Nucleus accumbens (tissue), 56 donors: ENCODE measurements around the gene MINDY4B.

Experiments
- DNase-seq, 56 donors: peaks; one replicate each; lab custom pipeline; 2025; lab: John Stamatoyannopoulos, UW

The MINDY4B gene

GRCh38 chr3:150905339-150905738, at the start of gene MINDY4B:
TSS of gene MINDY4B (minus strand) at chr3:150905439. CDS start at chr3:150905439, 0 bp downstream.
- DNase-seq: no peak

GRCh38 chr3:150951923-150952322, 46.7 kb upstream of the MINDY4B start:
- DNase-seq: no peak

GRCh38 chr3:150945226-150946032, 40.2 kb upstream of the MINDY4B start:
- no peak for DNase-seq

DNA sequence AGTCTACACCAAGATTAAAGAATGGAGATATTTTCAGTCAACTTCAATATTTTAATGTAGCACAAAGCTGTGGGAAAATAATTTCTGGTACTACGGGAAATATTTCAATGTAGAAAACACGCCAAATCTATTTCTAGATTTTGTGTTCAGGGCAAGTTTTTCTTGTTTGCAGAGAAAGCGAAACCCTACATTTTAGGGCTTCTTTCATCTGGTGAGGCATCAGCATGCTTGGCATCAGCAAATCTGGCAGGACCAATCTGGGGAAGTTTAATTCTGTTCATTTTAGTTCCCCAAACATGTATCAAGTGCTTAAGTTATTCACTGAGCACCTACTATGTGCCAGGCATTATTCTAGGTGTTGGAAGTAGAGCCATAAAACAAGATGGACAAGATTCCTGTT, 37.0 kb upstream of the MINDY4B start:
- no peak for DNase-seq

DNA sequence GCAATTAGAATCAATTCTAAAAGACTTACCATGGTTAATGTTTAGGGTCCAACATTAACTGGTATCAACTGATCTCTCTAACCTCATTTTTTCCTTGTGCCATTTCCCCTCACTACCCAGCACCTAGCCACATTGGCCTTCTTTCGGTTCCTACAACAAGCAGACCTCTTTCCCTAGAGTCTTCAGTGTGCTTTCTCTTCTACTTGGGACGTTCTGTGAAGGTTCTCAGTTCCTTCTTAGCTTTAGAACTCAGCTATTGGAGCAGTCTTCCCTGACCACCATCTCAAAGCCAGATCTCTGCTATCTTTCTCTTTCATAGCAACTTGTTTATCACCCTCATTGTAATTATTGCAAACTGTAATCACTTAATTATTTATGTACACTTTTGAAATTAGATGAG, 31.5 kb upstream of the MINDY4B start:
- no peak for DNase-seq

DNA sequence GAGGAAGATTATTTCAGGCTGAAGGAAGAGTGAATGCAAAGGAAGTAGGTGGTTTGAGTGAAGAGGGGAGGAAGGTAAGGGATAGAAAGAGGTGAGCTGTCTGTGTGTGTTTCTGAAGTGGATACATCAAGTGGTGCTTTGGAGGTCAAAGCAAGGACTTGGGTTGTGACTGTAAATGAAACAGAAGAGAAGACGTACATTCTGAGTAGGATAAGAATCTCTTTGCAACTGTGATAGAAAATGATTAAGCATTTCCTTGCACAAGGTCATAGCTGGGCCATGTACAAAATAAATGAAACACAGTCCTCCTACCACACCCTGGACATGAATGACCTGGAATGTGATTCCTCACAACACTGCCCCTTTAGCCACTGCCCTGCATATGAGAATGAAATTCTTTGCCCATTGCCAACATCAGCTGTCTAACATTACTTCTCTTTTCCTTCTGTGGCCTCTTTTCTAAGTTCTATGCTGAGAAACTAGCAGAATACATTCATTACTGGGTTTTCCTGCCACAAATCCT, 28.3 kb upstream of the MINDY4B start:
- DNase-seq: no peak

DNA sequence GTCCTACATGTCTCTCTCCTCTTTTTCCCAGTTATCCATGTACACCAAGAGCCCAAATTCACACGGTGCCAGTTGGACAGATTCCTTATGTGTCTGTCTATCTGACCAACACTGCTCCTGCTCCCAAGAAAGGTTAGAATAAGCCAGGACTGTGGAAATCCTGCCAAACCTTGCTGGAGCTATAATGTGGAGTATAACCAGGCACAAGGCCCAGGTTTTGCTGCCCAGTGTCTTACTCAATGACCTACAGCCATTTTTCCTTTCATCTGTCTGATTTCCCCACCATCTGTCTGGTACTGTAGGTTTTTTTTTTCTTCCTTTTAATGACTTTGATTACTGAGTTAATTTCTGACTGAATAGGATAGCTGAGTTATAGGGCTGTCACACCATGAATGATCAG, 26.5 kb upstream of the MINDY4B start:
- no peak for DNase-seq

DNA sequence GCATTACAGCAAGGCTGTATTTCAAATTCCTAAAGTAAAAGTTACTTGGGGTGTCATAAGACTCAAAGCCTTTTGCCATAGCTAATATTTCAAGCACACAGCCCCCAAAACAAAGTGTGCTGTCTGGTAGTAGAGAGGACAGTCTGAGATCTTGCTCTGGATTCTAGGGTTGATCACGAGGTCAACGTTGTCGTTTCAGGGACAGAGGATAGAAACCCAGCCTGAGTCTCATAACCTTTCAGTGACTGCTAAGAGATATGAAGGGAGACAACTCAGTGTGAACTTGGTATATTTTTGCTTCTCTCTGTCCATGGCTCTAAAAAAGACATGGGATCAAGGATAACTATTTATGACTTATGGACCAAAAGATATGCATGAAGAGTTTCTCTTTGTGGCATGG, 25.6 kb upstream of the MINDY4B start:
- no peak for DNase-seq

GRCh38 chr3:150928234-150928633, 23.0 kb upstream of the MINDY4B start:
- peak in 3 of 56 donors; percentile 9 to 25 (median 9) for DNase-seq

- no peak for DNase-seq
These were observed 21.1 kb upstream of the MINDY4B start for GRCh38 chr3:150926328-150926727.

GRCh38 chr3:150925751-150926201, 20.5 kb upstream of the MINDY4B start:
- peak in 26 of 56 donors; percentile 2 to 61 (median 27) for DNase-seq

GRCh38 chr3:150922611-150923010, 17.4 kb upstream of the MINDY4B start:
- DNase-seq: no peak

DNA sequence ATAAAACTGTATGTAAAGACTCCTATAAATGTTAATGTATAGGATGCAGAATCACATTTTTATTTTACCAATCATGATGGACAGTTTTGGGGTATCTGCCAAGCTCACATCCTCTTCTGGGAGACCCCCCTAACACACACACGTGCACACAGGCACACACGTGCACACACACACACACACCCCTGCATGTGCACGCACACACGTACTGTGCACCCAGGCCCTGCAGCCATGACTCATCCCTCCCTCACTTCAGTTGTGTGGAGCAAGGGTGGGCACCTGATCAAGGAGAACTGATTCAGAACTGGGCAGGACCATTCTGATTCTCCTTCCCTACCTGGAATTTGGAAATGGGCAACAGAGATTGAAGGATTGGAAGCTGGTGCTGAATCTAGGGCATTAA, 16.0 kb upstream of the MINDY4B start:
- DNase-seq: peak in 5 of 56 donors; percentile 6 to 21 (median 18)

- DNase-seq: no peak
These were observed 15.0 kb upstream of the MINDY4B start for GRCh38 chr3:150920236-150920635.

DNA sequence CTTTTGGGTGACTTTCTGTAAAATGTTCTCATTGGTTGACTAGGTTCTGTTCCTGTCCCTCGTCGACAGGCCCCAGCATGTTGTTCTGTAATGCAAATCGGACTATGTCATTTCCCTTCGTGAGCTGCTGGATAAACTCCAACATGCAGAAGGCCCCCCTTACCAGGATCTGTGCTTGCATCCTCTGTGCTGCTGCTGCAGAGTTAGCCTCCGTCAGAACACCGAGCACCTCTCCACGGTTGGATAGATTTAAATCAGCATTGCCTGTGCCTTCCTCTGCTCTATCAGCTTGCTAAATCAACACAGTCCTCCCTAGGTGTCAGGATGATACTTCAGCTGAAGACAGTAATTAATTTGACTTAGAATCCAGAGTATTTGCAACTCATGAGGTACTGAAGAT, 12.7 kb upstream of the MINDY4B start:
- peak in 2 of 56 donors; percentile 3 to 17 for DNase-seq

DNA sequence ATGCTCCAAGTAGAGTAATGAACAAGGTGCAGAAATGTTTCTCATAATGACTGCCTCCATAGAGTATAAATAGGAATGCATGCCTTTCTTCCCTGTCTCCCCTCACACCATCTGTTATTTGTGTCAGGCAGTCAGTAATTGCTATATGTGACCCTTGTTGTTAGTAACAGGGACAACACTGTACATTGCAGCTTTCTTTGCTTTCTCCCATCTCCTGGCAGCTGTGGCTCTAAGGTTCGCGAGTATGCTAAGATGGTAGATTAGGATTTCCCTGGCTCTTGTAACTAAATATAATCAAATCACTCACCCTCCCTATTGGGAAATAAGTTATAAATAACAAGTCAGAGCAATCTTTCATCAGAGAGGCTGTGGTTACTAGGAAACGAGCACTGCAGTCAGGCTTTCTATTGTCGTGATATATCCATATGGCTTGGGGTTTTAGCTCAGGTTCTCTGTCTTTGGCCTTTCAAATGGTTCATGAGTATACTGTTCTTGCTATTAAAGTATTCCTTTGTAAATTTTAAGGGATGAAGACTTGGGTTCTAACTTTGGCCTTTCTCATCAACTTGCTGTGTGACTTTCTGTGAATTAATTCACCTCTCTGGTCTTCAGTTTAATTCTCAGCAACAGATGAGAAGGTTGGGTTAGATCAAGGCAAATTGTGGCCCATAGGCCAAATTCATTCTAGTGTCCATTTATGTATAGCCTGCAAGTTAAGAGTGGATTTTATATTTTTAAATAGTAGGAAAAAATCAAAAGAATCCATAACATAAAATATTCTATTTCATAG, 8.1 kb upstream of the MINDY4B start:
- DNase-seq: no peak

GRCh38 chr3:150912501-150912900, 7.3 kb upstream of the MINDY4B start:
- DNase-seq: no peak

GRCh38 chr3:150911771-150912170, 6.5 kb upstream of the MINDY4B start:
- no peak for DNase-seq

DNA sequence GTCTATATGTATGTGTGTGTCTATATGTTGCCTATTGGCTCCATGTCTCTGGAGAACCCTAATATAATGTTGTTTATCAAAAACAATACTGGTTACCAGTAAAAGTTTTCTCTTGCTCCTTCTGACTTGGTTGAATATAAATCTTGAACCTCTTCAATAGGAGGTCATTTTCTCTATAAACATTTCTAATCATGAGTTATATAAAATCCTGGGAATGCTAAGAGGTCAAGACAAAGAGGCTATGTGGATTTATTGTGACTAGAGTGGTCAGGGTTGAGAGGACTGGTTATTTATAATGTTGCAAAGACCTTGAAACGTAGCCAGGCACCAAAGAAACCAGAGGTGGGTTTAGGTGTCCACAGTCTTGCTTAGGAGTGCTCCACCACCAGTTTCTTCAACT, 1.2 kb upstream of the MINDY4B start:
- no peak for DNase-seq

GRCh38 chr3:150905746-150906145, 507 bp upstream of the MINDY4B start:
- no peak for DNase-seq

GRCh38 chr3:150902988-150903387, 2.3 kb downstream of the MINDY4B start:
- DNase-seq: no peak
